Activated CD4-positive, alpha-beta T cell treated with anti-CD3 and anti-CD28 coated beads, Interleukin-2, amount 50 U/mL, for 1 hour (primary cell): Measurements from ENCODE around the gene PIGQ.

Source experiments
- DNase-seq: peaks from one replicate; pipeline ENCODE4 v3.0.0-alpha.2; 2020

The PIGQ gene

GRCh38 chr16:630815-631405, 61.1 kb downstream of the PIGQ start, which contains the start of gene WFIKKN1:
WFIKKN1 (plus strand) TSS chr16:630985; CDS start chr16:631254, 269 bp downstream.
- DNase-seq: no peak

- no peak for DNase-seq
Observed at GRCh38 chr16:631808-632358, 62.1 kb downstream of the PIGQ start.

- no peak for DNase-seq
Observed at GRCh38 chr16:632486-633335, 62.9 kb downstream of the PIGQ start.

- no peak for DNase-seq
Observed at GRCh38 chr16:633336-634050, 63.7 kb downstream of the PIGQ start.
